NCI-H2227 treated with DMSO at 0.1 percent for 48 hours (cell line): ENCODE measurements around the gene ZNF423.

Experiments
- DNase-seq: peaks from one replicate; lab custom pipeline; 2025; lab: John Stamatoyannopoulos, UW

Gene ZNF423

GRCh38 chr16:49822649-49823370, 33.1 kb downstream of the ZNF423 start:
- no peak for DNase-seq

- no peak for DNase-seq
These were observed 34.2 kb downstream of the ZNF423 start for GRCh38 chr16:49821614-49822282.

- DNase-seq: no peak
These were observed 34.8 kb downstream of the ZNF423 start for GRCh38 chr16:49821156-49821555.

GRCh38 chr16:49817754-49818507, 38.0 kb downstream of the ZNF423 start:
- DNase-seq: no peak

GRCh38 chr16:49816875-49817274, 39.0 kb downstream of the ZNF423 start:
- no peak for DNase-seq

- DNase-seq: no peak
These were observed 44.1 kb downstream of the ZNF423 start for GRCh38 chr16:49811644-49812334.

- DNase-seq: no peak
These were observed 45.1 kb downstream of the ZNF423 start for GRCh38 chr16:49810831-49811230.

- DNase-seq: no peak
These were observed 46.4 kb downstream of the ZNF423 start for GRCh38 chr16:49809561-49809960.

GRCh38 chr16:49809062-49809461, 46.9 kb downstream of the ZNF423 start:
- no peak for DNase-seq

GRCh38 chr16:49806446-49806845, 49.5 kb downstream of the ZNF423 start:
- no peak for DNase-seq

GRCh38 chr16:49801290-49801689, 54.6 kb downstream of the ZNF423 start:
- no peak for DNase-seq

GRCh38 chr16:49800876-49801275, 55.0 kb downstream of the ZNF423 start:
- DNase-seq: no peak

GRCh38 chr16:49800441-49800840, 55.5 kb downstream of the ZNF423 start:
- no peak for DNase-seq

GRCh38 chr16:49799172-49799571, 56.7 kb downstream of the ZNF423 start:
- DNase-seq: no peak

GRCh38 chr16:49795513-49795912, 60.4 kb downstream of the ZNF423 start:
- no peak for DNase-seq

- DNase-seq: no peak
These were observed 62.7 kb downstream of the ZNF423 start for GRCh38 chr16:49793244-49793643.

- no peak for DNase-seq
These were observed 66.3 kb downstream of the ZNF423 start for GRCh38 chr16:49789616-49790015.

- no peak for DNase-seq
These were observed 66.9 kb downstream of the ZNF423 start for GRCh38 chr16:49788986-49789385.

- DNase-seq: no peak
These were observed 67.3 kb downstream of the ZNF423 start for GRCh38 chr16:49788572-49788971.

- DNase-seq: no peak
These were observed 68.9 kb downstream of the ZNF423 start for GRCh38 chr16:49786926-49787557.

- DNase-seq: no peak
These were observed 69.9 kb downstream of the ZNF423 start for GRCh38 chr16:49785970-49786369.

- no peak for DNase-seq
These were observed 73.5 kb downstream of the ZNF423 start for GRCh38 chr16:49782405-49782804.
